ENCODE measurements around the gene CCDC195. TPM values are rescaled to one million over a fixed set of nuclear protein-coding genes. Genes with fewer than 3 reads are reported as not detected.

The CCDC195 gene
- total RNA-seq, 4 donors from 2014 or later: not detected

GRCh38 chr2:224711859-224712665 lies 4.1 kb downstream of the CCDC195 start:
- H3K9me3 ChIP-seq: no peaks in the 10 kb centered on the region
- DNase-seq (ENCODE audit: low spot score in 2 of 2): no peak
- H3K27ac ChIP-seq: no peak overlapping the region
- no peak overlapping the region for H3K4me3 ChIP-seq
- H3K4me1 ChIP-seq: no peaks in the 10 kb centered on the region
- no peaks in the 10 kb centered on the region for H3K27me3 ChIP-seq
- 39% methylated on average over 10 of the region's 10 CpGs for WGBS
- no peak for TF ChIP-seq POLR2A (IDR thresholded peaks at IDR 0.05)
- TF ChIP-seq POLR2AphosphoS5 (IDR thresholded peaks at IDR 0.05): no peak
- TF ChIP-seq EP300 (IDR thresholded peaks at IDR 0.05): no peak
- TF ChIP-seq CTCF (IDR thresholded peaks at IDR 0.05): no peak
- H3K36me3 ChIP-seq: no peaks in the 10 kb centered on the region

- WGBS: 59% methylated on average over 3 of the region's 3 CpGs
- TF ChIP-seq POLR2AphosphoS5 (IDR thresholded peaks at IDR 0.05) (no peak), EP300 (IDR thresholded peaks at IDR 0.05) (no peak), POLR2A (IDR thresholded peaks at IDR 0.05) (no peak), CTCF (IDR thresholded peaks at IDR 0.05) (no peak)
- no peaks in the 10 kb centered on the region for H3K9me3 ChIP-seq
- no peaks in the 10 kb centered on the region for H3K4me1 ChIP-seq
- no peak overlapping the region for H3K4me3 ChIP-seq
- no peak overlapping the region for H3K27ac ChIP-seq
- H3K36me3 ChIP-seq: no peaks in the 10 kb centered on the region
- DNase-seq (ENCODE audit: low spot score in 2 of 2): no peak
- no peaks in the 10 kb centered on the region for H3K27me3 ChIP-seq
These were observed 4.8 kb downstream of the CCDC195 start for GRCh38 chr2:224711381-224711780.

- H3K9me3 ChIP-seq: no peaks in the 10 kb centered on the region
- H3K36me3 ChIP-seq: no peaks in the 10 kb centered on the region
- no peak overlapping the region for H3K27ac ChIP-seq
- no peak overlapping the region for H3K4me3 ChIP-seq
- TF ChIP-seq EP300 (IDR thresholded peaks at IDR 0.05): no peak
- H3K27me3 ChIP-seq: no peaks in the 10 kb centered on the region
- WGBS: 70% methylated on average over 3 of the region's 3 CpGs
- no peaks in the 10 kb centered on the region for H3K4me1 ChIP-seq
- DNase-seq (ENCODE audit: low spot score in 2 of 2): no peak
These were observed 6.9 kb downstream of the CCDC195 start for GRCh38 chr2:224709301-224709700.

- H3K27ac ChIP-seq: no peak overlapping the region
- H3K9me3 ChIP-seq: no peaks in the 10 kb centered on the region
- H3K4me1 ChIP-seq: no peaks in the 10 kb centered on the region
- H3K36me3 ChIP-seq: no peaks in the 10 kb centered on the region
- no peak overlapping the region for H3K4me3 ChIP-seq
- no peak for DNase-seq (ENCODE audit: low spot score in 2 of 2)
- TF ChIP-seq CTCF (IDR thresholded peaks at IDR 0.05): no peak
- TF ChIP-seq POLR2AphosphoS5 (IDR thresholded peaks at IDR 0.05): no peak
- TF ChIP-seq POLR2A (IDR thresholded peaks at IDR 0.05): no peak
- TF ChIP-seq EP300 (IDR thresholded peaks at IDR 0.05): no peak
- WGBS: 93% methylated on average over 3 of the region's 3 CpGs
- no peaks in the 10 kb centered on the region for H3K27me3 ChIP-seq
These were observed 21.7 kb downstream of the CCDC195 start for GRCh38 chr2:224694502-224694901.

- TF ChIP-seq CTCF (IDR thresholded peaks at IDR 0.05) (no peak), EP300 (IDR thresholded peaks at IDR 0.05) (no peak), POLR2A (IDR thresholded peaks at IDR 0.05) (no peak), POLR2AphosphoS5 (IDR thresholded peaks at IDR 0.05) (no peak)
- 67% methylated on average over 2 of the region's 2 CpGs for WGBS
- H3K27ac ChIP-seq: no peak overlapping the region
- H3K4me3 ChIP-seq: no peak overlapping the region
- no peaks in the 10 kb centered on the region for H3K36me3 ChIP-seq
- H3K27me3 ChIP-seq: no peaks in the 10 kb centered on the region
- no peaks in the 10 kb centered on the region for H3K9me3 ChIP-seq
- no peak for DNase-seq (ENCODE audit: low spot score in 2 of 2)
- H3K4me1 ChIP-seq: no peaks in the 10 kb centered on the region
These were observed 24.6 kb downstream of the CCDC195 start for GRCh38 chr2:224691563-224691962.

Measured in suprapubic skin (tissue), 4 donors.